ENCODE results near the gene KRTAP3-2. TPM values are rescaled to one million over a fixed set of nuclear protein-coding genes. Genes with fewer than 3 reads are reported as not detected.

The KRTAP3-2 gene
- total RNA-seq, 1 experiment from 2014 or later, result not detected

DNA sequence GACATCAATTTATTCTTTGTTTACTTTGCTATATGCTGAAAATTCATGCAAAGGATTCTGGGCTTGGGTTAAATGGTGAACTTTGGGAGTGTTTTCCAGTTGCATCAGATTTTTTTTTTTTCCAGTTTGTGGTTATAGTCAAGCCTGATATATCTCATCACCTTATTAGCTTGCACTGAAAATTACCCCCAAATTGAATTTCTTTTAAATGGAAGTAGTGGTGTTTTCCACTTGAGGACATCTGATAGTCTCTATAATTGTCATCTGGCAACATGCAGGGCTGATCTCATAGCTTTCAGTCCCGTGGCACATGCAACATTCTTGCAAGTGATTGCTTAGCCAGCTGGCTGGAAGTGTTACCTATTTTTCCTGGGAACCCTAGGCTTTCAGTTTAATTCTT, 13.9 kb upstream of the KRTAP3-2 start:
- ChIA-PET CTCF (no interaction called here), POLR2A (no interaction called here)
- DNase-seq (ENCODE audit: low read depth, low spot score), result no peak
- no TSS peak for BruUV-seq (replicated peaks)
- intact Hi-C loops (cut with micrococcal nuclease; ENCODE audit: unreplicated experiment) (no loop called here), in situ Hi-C loops (cut with HindIII; ENCODE audit: low pct_unique_long_range_greater_than_20kb, low sequenced_read_pairs) (no loop called here)
- no peak for TF ChIP-seq SIN3A (IDR thresholded peaks at IDR 0.05; ENCODE audit: borderline replicate concordance, insufficient read depth, low read depth, low read length)
- TF ChIP-seq TCF7L2 (IDR thresholded peaks at IDR 0.05; ENCODE audit: low read depth, low read length), result no peak
- TF ChIP-seq, protein P1, sequence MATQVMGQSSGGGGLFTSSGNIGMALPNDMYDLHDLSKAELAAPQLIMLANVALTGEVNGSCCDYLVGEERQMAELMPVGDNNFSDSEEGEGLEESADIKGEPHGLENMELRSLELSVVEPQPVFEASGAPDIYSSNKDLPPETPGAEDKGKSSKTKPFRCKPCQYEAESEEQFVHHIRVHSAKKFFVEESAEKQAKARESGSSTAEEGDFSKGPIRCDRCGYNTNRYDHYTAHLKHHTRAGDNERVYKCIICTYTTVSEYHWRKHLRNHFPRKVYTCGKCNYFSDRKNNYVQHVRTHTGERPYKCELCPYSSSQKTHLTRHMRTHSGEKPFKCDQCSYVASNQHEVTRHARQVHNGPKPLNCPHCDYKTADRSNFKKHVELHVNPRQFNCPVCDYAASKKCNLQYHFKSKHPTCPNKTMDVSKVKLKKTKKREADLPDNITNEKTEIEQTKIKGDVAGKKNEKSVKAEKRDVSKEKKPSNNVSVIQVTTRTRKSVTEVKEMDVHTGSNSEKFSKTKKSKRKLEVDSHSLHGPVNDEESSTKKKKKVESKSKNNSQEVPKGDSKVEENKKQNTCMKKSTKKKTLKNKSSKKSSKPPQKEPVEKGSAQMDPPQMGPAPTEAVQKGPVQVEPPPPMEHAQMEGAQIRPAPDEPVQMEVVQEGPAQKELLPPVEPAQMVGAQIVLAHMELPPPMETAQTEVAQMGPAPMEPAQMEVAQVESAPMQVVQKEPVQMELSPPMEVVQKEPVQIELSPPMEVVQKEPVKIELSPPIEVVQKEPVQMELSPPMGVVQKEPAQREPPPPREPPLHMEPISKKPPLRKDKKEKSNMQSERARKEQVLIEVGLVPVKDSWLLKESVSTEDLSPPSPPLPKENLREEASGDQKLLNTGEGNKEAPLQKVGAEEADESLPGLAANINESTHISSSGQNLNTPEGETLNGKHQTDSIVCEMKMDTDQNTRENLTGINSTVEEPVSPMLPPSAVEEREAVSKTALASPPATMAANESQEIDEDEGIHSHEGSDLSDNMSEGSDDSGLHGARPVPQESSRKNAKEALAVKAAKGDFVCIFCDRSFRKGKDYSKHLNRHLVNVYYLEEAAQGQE (IDR thresholded peaks at IDR 0.05; ENCODE audit: insufficient read depth in 1 of 2, low read depth in 2 of 2, low read length in 1 of 2), result no peak
- TF ChIP-seq, protein P2, sequence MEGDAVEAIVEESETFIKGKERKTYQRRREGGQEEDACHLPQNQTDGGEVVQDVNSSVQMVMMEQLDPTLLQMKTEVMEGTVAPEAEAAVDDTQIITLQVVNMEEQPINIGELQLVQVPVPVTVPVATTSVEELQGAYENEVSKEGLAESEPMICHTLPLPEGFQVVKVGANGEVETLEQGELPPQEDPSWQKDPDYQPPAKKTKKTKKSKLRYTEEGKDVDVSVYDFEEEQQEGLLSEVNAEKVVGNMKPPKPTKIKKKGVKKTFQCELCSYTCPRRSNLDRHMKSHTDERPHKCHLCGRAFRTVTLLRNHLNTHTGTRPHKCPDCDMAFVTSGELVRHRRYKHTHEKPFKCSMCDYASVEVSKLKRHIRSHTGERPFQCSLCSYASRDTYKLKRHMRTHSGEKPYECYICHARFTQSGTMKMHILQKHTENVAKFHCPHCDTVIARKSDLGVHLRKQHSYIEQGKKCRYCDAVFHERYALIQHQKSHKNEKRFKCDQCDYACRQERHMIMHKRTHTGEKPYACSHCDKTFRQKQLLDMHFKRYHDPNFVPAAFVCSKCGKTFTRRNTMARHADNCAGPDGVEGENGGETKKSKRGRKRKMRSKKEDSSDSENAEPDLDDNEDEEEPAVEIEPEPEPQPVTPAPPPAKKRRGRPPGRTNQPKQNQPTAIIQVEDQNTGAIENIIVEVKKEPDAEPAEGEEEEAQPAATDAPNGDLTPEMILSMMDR (IDR thresholded peaks at IDR 0.05), result no peak
- TF ChIP-seq POLR2AphosphoS5 (IDR thresholded peaks at IDR 0.05; ENCODE audit: low read depth, low read length), result no peak
- Histone ChIP-seq H3K4me3 (ENCODE audit: low read depth in 2 of 2, low read length in 2 of 2) (no peak overlapping the region), H3K9me3 (ENCODE audit: control insufficient read depth, insufficient read depth, low read depth, low read length) (no peaks in the 10 kb centered on the region), H3K4me1 (ENCODE audit: control insufficient read depth, insufficient read depth, low read length) (no peaks in the 10 kb centered on the region), H3K27me3 (ENCODE audit: control insufficient read depth, insufficient read depth, low read length) (no peaks in the 10 kb centered on the region; the same call in 1 of the 2 replicates), H3K36me3 (ENCODE audit: control insufficient read depth, insufficient read depth, low read length) (no peaks in the 10 kb centered on the region), H3K27ac (ENCODE audit: low read length) (no peak overlapping the region)
- no peak for ATAC-seq

DNA sequence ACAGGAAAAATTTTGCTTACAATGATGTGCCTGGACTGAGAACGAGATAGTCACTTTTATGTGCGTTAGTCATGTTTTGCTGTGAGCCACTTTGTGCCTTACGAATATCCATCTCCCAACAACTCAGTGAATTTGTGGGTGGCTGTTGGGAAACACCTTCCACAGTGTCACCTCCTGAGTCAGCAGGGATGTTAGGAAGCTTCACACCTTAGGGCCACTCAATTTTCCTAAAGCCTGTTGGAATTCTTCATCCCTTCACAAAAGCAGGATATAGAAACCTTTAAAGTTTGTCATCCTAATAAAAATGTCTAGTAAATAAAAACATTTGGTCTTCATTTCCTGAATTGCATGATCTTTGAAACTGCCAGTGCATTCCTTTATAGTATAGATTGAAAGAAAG, 13.5 kb upstream of the KRTAP3-2 start:
- ATAC-seq, result no peak
- DNase-seq (ENCODE audit: low read depth, low spot score), result no peak
- H3K9me3 ChIP-seq (ENCODE audit: control insufficient read depth, insufficient read depth, low read depth, low read length), result no peaks in the 10 kb centered on the region
- in situ Hi-C loops (cut with HindIII; ENCODE audit: low pct_unique_long_range_greater_than_20kb, low sequenced_read_pairs) (no loop called here), intact Hi-C loops (cut with micrococcal nuclease; ENCODE audit: unreplicated experiment) (no loop called here)
- no peak overlapping the region for H3K4me3 ChIP-seq (ENCODE audit: low read depth in 2 of 2, low read length in 2 of 2)
- no peaks in the 10 kb centered on the region for H3K36me3 ChIP-seq (ENCODE audit: control insufficient read depth, insufficient read depth, low read length)
- no peak overlapping the region for H3K27ac ChIP-seq (ENCODE audit: low read length)
- H3K27me3 ChIP-seq (ENCODE audit: control insufficient read depth, insufficient read depth, low read length), result no peaks in the 10 kb centered on the region; the same call in 1 of the 2 replicates
- POLR2A ChIA-PET, result no interaction called here
- H3K4me1 ChIP-seq (ENCODE audit: control insufficient read depth, insufficient read depth, low read length), result no peaks in the 10 kb centered on the region
- TF ChIP-seq, protein P2 (IDR thresholded peaks at IDR 0.05), result no peak
- no peak for TF ChIP-seq TCF7L2 (IDR thresholded peaks at IDR 0.05; ENCODE audit: low read depth, low read length)
- TF ChIP-seq, protein P1 (IDR thresholded peaks at IDR 0.05; ENCODE audit: insufficient read depth in 1 of 2, low read depth in 2 of 2, low read length in 1 of 2), result no peak
- BruUV-seq (replicated peaks), result no TSS peak
- CTCF ChIA-PET, result no interaction called here
